Measurements from ENCODE around the gene ANO9. TPM values are rescaled to one million over a fixed set of nuclear protein-coding genes. Genes with fewer than 3 reads are reported as not detected.

ANO9 gene
- 0.69 and 0.76 TPM in 2 replicates for total RNA-seq

GRCh38 chr11:441418-442274 is at the start of gene ANO9:
TSS of gene ANO9 (minus strand) at chr11:442011. CDS start at chr11:441926, 85 bp downstream.

GRCh38 chr11:449889-450808 is 8.3 kb upstream of the ANO9 start, which contains the start of gene PTDSS2:
TSS of gene PTDSS2 (plus strand) at chr11:450279. CDS start at chr11:450456, 177 bp downstream.

GRCh38 chr11:394034-394857 is 47.6 kb downstream of the ANO9 start, which contains the start of gene PKP3:
TSS of gene PKP3 (plus strand) at chr11:394209. CDS start at chr11:394293, 84 bp downstream.

GRCh38 chr11:369336-370018 is 72.3 kb downstream of the ANO9 start, which contains the start of gene B4GALNT4:
TSS of gene B4GALNT4 (plus strand) at chr11:369499. CDS start at chr11:369804, 305 bp downstream.

Other genes with a start within 250 kb of the ANO9 start
- gene SCGB1C1, start 248.9 kb downstream of the ANO9 start, total RNA-seq, result not detected in 2 replicates
- gene BET1L, start 234.6 kb downstream of the ANO9 start, total RNA-seq, result 11.1 and 15.3 TPM in 2 replicates
- gene RIC8A, start 234.3 kb downstream of the ANO9 start, total RNA-seq, result 102 and 143 TPM in 2 replicates
- gene SIRT3, start 205.7 kb downstream of the ANO9 start, total RNA-seq, result 9.2 TPM in 2 replicates
- gene PSMD13, start 205.0 kb downstream of the ANO9 start, total RNA-seq, result 163 and 176 TPM in 2 replicates
- not detected in 2 replicates for gene NLRP6, start 163.6 kb downstream of the ANO9 start, total RNA-seq
- 10.0 and 10.5 TPM in 2 replicates for gene PGGHG, start 152.9 kb downstream of the ANO9 start, total RNA-seq
- gene IFITM5, start 142.5 kb downstream of the ANO9 start, total RNA-seq, result not detected in 2 replicates
- gene IFITM2, start 134.2 kb downstream of the ANO9 start, total RNA-seq, result 29.4 and 39.2 TPM in 2 replicates
- gene IFITM1, start 128.0 kb downstream of the ANO9 start, total RNA-seq, result 0.09 and 0.65 TPM in 2 replicates
- gene IFITM3, start 121.2 kb downstream of the ANO9 start, total RNA-seq, result 33.5 and 44.5 TPM in 2 replicates
- gene B4GALNT4, start 72.5 kb downstream of the ANO9 start, total RNA-seq, result 0.09 and 1.4 TPM in 2 replicates
- 0.11 and 0.26 TPM in 2 replicates for gene PKP3, start 47.8 kb downstream of the ANO9 start, total RNA-seq
- 32.7 and 35.2 TPM in 2 replicates for gene SIGIRR, start 27.0 kb downstream of the ANO9 start, total RNA-seq
- 31.1 TPM in 2 replicates for gene PTDSS2, start 8.3 kb upstream of the ANO9 start, total RNA-seq
- gene RNH1, start 65.2 kb upstream of the ANO9 start, total RNA-seq, result 187 and 237 TPM in 2 replicates
- gene HRAS, start 93.6 kb upstream of the ANO9 start, total RNA-seq, result 34.2 and 39.2 TPM in 2 replicates
- 0.34 and 0.43 TPM in 2 replicates for gene LRRC56, start 95.5 kb upstream of the ANO9 start, total RNA-seq
- gene LMNTD2, start 118.7 kb upstream of the ANO9 start, total RNA-seq, result 1.5 and 1.7 TPM in 2 replicates
- 9.2 and 19.1 TPM in 2 replicates for gene RASSF7, start 119.0 kb upstream of the ANO9 start, total RNA-seq
- 17.6 and 19.3 TPM in 2 replicates for gene PHRF1, start 134.5 kb upstream of the ANO9 start, total RNA-seq
- 7.4 and 11.4 TPM in 2 replicates for gene IRF7, start 173.9 kb upstream of the ANO9 start, total RNA-seq
- gene CDHR5, start 182.9 kb upstream of the ANO9 start, total RNA-seq, result not detected in 2 replicates
- gene SCT, start 185.2 kb upstream of the ANO9 start, total RNA-seq, result not detected in 2 replicates
- gene DRD4, start 195.3 kb upstream of the ANO9 start, total RNA-seq, result not detected in 2 replicates

Data from dermis lymphatic vessel endothelial cell (primary cell).